Astrocyte of the cerebellum (primary cell): ENCODE data around the gene LIPK.
"Not testable (repeated sequence)": the region's sequence is repeated elsewhere in the genome, so short reads cannot be mapped to it uniquely, and the experiment has no call there.

ENCODE experiments used
- DNase-seq: peaks from one replicate; pipeline ENCODE4 v3.0.0-alpha.2; 2011; ENCODE audit warnings: low read depth
- H3K4me3 ChIP-seq: 2 replicates; pipeline ENCODE4 v1.5.1; 2011; ENCODE audit warnings: mild to moderate bottlenecking, low read depth, low read length, moderate library complexity
- in situ Hi-C: cut with HindIII; loops from 2 replicates; pipeline ENCODE4 v1.10.0; 2017; ENCODE audit warnings: low sequenced_read_pairs
- TF ChIP-seq, protein P1 (sequence below): IDR thresholded peaks from 2 replicates; pipeline ENCODE4 v1.5.1; 2012; ENCODE audit warnings: low read length, low read depth, moderate library complexity, mild to moderate bottlenecking; ENCODE audit errors: missing control alignments

The LIPK gene

DNA sequence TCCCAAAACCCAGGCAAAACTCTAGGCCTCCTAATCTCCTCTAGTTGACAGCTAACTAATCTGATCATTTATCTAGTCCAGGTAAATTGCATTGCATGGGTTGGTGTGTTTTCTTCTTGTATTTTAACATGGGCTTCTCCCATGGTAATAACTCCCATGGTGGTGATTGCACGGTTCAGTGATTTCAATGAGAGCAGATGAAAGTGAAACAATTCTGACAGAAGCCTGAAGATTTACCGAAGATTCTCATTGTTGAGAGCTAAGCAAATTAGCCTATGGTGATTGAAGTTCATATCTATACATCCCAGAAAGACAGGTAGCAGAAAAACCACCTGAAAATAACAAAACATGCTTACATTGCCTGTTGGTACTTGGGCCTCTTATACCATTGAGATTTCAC is 27.2 kb downstream of the LIPK start:
- TF ChIP-seq, protein P1, sequence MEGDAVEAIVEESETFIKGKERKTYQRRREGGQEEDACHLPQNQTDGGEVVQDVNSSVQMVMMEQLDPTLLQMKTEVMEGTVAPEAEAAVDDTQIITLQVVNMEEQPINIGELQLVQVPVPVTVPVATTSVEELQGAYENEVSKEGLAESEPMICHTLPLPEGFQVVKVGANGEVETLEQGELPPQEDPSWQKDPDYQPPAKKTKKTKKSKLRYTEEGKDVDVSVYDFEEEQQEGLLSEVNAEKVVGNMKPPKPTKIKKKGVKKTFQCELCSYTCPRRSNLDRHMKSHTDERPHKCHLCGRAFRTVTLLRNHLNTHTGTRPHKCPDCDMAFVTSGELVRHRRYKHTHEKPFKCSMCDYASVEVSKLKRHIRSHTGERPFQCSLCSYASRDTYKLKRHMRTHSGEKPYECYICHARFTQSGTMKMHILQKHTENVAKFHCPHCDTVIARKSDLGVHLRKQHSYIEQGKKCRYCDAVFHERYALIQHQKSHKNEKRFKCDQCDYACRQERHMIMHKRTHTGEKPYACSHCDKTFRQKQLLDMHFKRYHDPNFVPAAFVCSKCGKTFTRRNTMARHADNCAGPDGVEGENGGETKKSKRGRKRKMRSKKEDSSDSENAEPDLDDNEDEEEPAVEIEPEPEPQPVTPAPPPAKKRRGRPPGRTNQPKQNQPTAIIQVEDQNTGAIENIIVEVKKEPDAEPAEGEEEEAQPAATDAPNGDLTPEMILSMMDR = no peak
- no peak overlapping the region for H3K4me3 ChIP-seq
- no peak for DNase-seq
- in situ Hi-C loops = no loop called here

DNA sequence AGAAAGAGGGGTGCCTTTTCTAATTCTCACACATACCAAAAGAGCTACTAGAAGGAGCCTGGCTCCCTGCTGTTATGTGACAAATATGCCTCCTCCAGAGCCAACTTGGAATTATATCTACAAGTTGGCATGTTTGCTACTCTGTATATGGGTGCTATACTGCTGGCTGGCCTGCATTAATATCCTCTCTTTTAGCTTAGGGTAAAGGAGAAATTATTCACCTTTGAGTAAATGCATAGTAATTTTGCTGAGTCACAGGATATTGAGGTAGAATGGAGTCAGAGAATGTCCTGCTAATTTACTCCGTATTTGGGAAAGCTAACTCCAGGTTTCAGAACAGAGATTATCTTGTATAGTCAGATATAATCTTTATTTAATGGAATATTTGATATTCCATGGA is 29.6 kb downstream of the LIPK start:
- no peak overlapping the region for H3K4me3 ChIP-seq
- in situ Hi-C loops = no loop called here
- TF ChIP-seq, protein P1 = no peak
- DNase-seq = no peak

DNA sequence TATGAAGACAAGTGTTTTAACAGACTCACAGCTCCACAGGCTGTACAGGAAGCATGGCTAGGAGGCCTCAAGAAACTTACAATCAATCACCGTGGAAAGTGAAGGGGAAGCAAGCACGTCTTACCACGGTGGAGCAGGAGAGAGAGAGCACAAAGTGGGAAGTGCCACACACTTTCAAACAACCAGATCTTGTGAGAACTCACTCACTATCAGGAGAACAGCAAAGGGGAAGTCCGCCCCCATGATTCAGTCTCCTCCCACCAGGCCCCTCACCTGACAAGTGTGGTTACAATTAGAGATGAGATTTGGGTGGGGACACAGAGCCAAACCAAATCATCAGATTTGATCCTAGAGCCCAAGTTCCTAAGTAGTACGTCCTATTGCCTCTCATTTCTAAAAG is 35.9 kb downstream of the LIPK start:
- H3K4me3 ChIP-seq, DNase-seq, in situ Hi-C loops: not testable (repeated sequence)

DNA sequence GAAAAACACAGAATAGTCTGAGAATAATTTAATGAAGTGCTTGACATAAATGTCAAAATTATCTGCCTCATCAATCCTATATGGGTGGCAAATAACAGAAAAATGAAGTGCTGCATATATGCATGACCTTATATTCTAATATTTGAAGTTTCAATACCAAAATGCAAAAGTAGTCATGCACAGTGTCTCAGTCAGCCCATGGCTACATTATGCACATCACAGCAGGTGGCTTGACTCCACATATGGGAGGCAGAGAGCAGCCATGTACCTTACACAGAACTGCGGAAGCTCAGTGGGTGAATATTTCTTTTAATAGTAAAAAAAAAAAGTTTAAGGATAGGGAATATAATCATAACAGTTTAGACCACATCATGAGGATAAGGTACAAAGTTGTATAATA is 36.4 kb downstream of the LIPK start:
- H3K4me3 ChIP-seq = no peak overlapping the region

DNA sequence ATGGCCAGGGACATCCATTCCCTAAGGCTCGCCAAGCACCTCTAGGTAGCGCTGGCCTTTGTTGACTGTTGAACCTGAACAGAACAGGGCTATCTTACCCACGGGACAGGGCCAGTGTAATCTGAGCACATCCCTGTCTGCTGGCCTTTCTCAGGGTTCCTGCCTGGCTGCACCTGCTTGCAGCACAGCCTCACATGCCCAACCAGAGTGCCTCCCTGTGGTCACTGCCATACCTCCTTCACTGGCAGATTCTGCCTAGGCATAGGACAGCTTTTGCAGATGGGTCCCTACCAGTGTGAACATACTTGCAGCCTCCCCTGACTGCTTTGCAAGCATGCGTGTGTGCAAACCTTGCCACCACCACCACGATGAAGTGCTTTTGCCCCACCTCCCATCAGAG is 38.0 kb downstream of the LIPK start:
- in situ Hi-C loops = no loop called here
- no peak overlapping the region for H3K4me3 ChIP-seq
- TF ChIP-seq, protein P1 = no peak
- no peak for DNase-seq

More for the DNA sequence above, 36.4 kb downstream of the LIPK start:
- in situ Hi-C loops = no loop called here
- no peak for DNase-seq
- TF ChIP-seq, protein P1 = no peak

DNA sequence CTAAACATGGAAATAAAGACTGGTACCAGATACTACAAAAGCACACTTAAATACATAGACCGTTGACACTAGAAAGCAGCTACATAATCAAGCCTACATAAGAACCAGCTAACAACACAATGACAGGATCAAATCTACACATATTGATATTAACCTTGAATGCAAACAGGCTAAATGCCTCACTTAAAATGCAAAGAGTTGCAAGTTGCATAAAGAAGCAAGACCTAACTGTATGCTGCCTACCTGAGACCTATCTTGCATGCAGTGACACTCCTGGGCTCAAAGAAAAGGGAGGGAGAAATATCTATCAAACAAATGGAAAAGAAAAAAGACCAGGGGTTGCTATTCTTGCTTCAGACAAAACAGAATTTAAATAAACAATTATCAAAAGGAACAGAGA is 39.6 kb downstream of the LIPK start:
- DNase-seq = no peak
- in situ Hi-C loops = no loop called here
- TF ChIP-seq, protein P1 = no peak
- H3K4me3 ChIP-seq = no peak overlapping the region

DNA sequence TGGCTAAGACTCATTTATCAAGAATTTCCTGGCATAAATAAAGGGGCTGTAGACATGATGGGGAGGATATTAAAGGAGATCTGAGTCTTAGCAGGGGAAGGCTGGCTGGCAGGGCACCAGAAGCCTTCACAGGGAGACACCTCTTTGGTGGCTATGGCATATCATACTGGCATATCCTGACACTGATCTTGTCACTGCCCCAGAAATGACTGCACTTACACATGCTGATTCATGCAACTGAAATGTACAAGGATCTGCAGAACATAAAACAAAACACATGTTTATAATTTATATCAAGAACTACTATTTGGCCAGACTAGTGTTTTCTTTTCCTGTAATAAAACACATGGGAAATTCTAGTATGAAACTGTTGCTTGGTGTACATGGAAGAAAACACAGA is 48.2 kb downstream of the LIPK start:
- no peak overlapping the region for H3K4me3 ChIP-seq
- peak; percentile 18 for DNase-seq
- TF ChIP-seq, protein P1 = no peak
- in situ Hi-C loops = no loop called here
